HEK293 (cell line): ENCODE measurements around the gene TRMT1.

Experiments
- CTCF ChIA-PET: fragments of 350-600 bp; formaldehyde crosslinking; extraction: SDS; loops from one replicate; lab custom pipeline; 2021; ENCODE audit warnings: antibody characterized with exemption; lab: Yijun Ruan, JAX
- POLR2A ChIA-PET: fragments of 300-600 bp; formaldehyde crosslinking; extraction: SDS; loops from one replicate; lab custom pipeline; 2020; ENCODE audit warnings: antibody characterized with exemption, inconsistent platforms; lab: Yijun Ruan, JAX
- H3K27ac ChIP-seq: fragments of 200-500 bp; sonication (Bioruptor generic); 2 replicates; pipeline ENCODE4 v1.5.1; 2014; ENCODE audit warnings: low read depth, low read length, control low read depth, inconsistent platforms; ENCODE audit errors: extremely low read depth
- H3K36me3 ChIP-seq, 2 experiments: fragments of 200-500 bp in 1 of 2; sonication (Bioruptor generic) in 1 of 2; 1 replicate in 1 of 2; 2 replicates in 1 of 2; pipeline ENCODE4 v1.5.1; 2014 to 2017; ENCODE audit warnings: inconsistent platforms in 2 of 2, low read length in 2 of 2; ENCODE audit not compliant: control insufficient read depth in 2 of 2, insufficient read depth in 1 of 2
- H3K4me1 ChIP-seq: fragments of 200-500 bp; sonication (Bioruptor generic); 2 replicates; pipeline ENCODE4 v1.5.1; 2014; ENCODE audit warnings: mild to moderate bottlenecking, low read length, inconsistent platforms; ENCODE audit not compliant: control insufficient read depth, insufficient read depth
- H3K4me3 ChIP-seq: 2 replicates; pipeline ENCODE4 v1.5.1; 2011; ENCODE audit warnings: low read depth, mild to moderate bottlenecking, control low read depth, low read length, moderate library complexity
- H3K9me3 ChIP-seq: fragments of 200-500 bp; sonication (Bioruptor generic); 2 replicates; pipeline ENCODE4 v1.5.1; 2014; ENCODE audit warnings: low read depth, low read length, inconsistent platforms; ENCODE audit not compliant: control insufficient read depth, insufficient read depth
- GLI2 ChIP-seq: fragments of 450-650 bp; formaldehyde crosslinking; IDR thresholded peaks from 2 replicates; pipeline ENCODE4; 2017; ENCODE audit warnings: missing biosample characterization, missing genetic modification characterization, low read depth, borderline replicate concordance
- KLF8 ChIP-seq: fragments of 450-650 bp; formaldehyde crosslinking; IDR thresholded peaks from 2 replicates; pipeline ENCODE4 v1.5.1; 2016; ENCODE audit warnings: missing biosample characterization, missing genetic modification characterization
- SP7 ChIP-seq: fragments of 450-650 bp; formaldehyde crosslinking; IDR thresholded peaks from 2 replicates; pipeline ENCODE4 v1.5.1; 2016; ENCODE audit warnings: missing biosample characterization, missing genetic modification characterization
- ZNF133 ChIP-seq: fragments of 450-650 bp; formaldehyde crosslinking; IDR thresholded peaks from 2 replicates; pipeline ENCODE4 v1.5.1; 2016; ENCODE audit warnings: missing biosample characterization, missing genetic modification characterization
- ZNF302 ChIP-seq: fragments of 450-650 bp; formaldehyde crosslinking; IDR thresholded peaks from 2 replicates; pipeline ENCODE4 v1.5.1; 2016; ENCODE audit warnings: missing biosample characterization, missing genetic modification characterization, low read depth
- TF ChIP-seq, protein P1 (sequence below): fragments of 450-650 bp; formaldehyde crosslinking; IDR thresholded peaks from 2 replicates; pipeline ENCODE4 v1.5.1; 2016; ENCODE audit warnings: missing biosample characterization, missing genetic modification characterization
- TF ChIP-seq, protein P2 (sequence below): sonication (generic); formaldehyde crosslinking; IDR thresholded peaks from 2 replicates; pipeline ENCODE4 v1.8.1; 2022; ENCODE audit warnings: mild to moderate bottlenecking, moderate library complexity, missing genetic modification reagents

The TRMT1 gene

DNA sequence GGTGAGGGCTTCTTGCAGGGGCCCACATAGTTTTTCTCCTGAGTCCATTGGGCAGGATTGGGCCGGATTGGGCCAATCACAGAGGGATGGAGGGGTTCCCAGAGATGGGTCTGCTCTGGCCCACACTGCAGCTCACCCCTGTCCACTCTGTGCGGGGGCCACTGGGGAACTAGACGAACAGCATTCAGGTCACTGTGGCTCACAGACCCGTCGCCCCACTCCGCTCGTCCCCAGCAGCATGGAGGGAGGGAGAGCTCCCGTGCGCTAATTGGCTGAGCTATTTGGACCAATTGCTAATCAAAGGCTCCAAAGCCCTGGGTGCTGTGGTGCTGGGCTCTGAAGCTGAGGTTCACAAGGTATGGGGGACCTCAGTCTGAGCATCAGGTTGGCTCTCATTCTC, 12.8 kb upstream of the TRMT1 start (continued):
- TF ChIP-seq, protein P1, sequence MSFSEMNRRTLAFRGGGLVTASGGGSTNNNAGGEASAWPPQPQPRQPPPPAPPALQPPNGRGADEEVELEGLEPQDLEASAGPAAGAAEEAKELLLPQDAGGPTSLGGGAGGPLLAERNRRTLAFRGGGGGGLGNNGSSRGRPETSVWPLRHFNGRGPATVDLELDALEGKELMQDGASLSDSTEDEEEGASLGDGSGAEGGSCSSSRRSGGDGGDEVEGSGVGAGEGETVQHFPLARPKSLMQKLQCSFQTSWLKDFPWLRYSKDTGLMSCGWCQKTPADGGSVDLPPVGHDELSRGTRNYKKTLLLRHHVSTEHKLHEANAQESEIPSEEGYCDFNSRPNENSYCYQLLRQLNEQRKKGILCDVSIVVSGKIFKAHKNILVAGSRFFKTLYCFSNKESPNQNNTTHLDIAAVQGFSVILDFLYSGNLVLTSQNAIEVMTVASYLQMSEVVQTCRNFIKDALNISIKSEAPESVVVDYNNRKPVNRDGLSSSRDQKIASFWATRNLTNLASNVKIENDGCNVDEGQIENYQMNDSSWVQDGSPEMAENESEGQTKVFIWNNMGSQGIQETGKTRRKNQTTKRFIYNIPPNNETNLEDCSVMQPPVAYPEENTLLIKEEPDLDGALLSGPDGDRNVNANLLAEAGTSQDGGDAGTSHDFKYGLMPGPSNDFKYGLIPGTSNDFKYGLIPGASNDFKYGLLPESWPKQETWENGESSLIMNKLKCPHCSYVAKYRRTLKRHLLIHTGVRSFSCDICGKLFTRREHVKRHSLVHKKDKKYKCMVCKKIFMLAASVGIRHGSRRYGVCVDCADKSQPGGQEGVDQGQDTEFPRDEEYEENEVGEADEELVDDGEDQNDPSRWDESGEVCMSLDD (tag by site-specific recombination), result no peak
- no peak for TF ChIP-seq ZNF302

- no peak overlapping the region for H3K27ac ChIP-seq
- POLR2A ChIA-PET, result interaction anchor here (0.7 to 1.0 kb wide), 4 partner anchors 9 to 24 kb away, joined by 3 to 4 read pairs (median 3); partner anchors contain the start of gene NACC1
- CTCF ChIA-PET, result interaction anchor here (0.7 kb wide), 1 partner anchor 158 kb away, joined by 3 read pairs; no protein-coding TSS in a partner anchor
These were observed 12.0 kb upstream of the TRMT1 start for GRCh38 chr19:13128583-13128982.

DNA sequence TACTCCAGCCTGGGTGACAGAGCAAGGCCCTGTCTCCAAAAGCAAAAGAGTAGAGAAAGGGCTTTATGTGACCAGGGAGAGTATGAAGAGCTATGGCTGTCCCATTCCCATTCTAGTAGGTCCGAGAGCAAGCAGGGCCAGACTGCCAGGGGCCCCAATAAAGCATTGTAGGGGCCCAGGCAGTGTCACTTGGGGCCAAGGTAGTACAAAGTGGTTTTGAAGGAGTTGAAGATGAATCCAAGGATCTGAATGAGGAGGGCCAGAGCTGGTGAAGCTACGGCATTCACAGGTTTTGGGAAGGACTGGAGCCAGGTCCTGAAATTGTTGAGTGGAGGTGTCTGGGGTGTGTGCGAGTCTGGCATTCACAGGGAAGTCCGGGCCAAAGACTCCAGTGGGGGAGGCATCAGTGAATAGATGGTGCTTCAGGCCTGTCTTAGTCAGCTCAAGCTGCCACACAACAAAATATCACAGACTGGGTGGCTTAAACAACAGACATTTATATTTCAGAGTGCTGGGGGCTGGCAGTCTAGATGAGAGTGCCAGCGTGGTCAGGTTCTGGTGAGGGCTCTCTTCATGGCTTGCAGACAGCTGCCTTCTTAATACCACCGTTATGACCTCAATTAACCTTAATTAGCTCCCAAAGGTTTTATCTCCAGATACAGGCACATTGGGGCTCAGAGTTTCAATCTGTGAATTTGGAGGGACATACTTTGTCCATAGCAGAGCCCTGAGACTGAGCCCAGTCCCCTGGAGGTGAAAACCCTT, 11.5 kb upstream of the TRMT1 start:
- no peak overlapping the region for H3K4me3 ChIP-seq
- H3K4me1 ChIP-seq, result no peaks in the 10 kb centered on the region
- no peak for TF ChIP-seq ZNF133 (tag by site-specific recombination)
- TF ChIP-seq, protein P2, sequence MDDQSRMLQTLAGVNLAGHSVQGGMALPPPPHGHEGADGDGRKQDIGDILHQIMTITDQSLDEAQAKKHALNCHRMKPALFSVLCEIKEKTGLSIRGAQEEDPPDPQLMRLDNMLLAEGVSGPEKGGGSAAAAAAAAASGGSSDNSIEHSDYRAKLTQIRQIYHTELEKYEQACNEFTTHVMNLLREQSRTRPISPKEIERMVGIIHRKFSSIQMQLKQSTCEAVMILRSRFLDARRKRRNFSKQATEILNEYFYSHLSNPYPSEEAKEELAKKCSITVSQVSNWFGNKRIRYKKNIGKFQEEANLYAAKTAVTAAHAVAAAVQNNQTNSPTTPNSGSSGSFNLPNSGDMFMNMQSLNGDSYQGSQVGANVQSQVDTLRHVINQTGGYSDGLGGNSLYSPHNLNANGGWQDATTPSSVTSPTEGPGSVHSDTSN, result no peak
- no peaks in the 10 kb centered on the region for H3K9me3 ChIP-seq
- no peak overlapping the region for H3K27ac ChIP-seq
- H3K36me3 ChIP-seq, result peaks cover 4 to 37% of the 10 kb centered on the region in 2 experiments; a peak in 2 of 3 replicates
- CTCF ChIA-PET, result interaction anchor here (0.6 to 1.4 kb wide), 6 partner anchors 19 to 152 kb away, joined by 3 to 6 read pairs (median 4); no protein-coding TSS in a partner anchor
- POLR2A ChIA-PET, result interaction anchor here (0.7 to 0.9 kb wide), 3 partner anchors 8 to 22 kb away, joined by 3 to 7 read pairs (median 3); partner anchors contain the start of genes IER2 and STX10

More at GRCh38 chr19:13128583-13128982, 12.0 kb upstream of the TRMT1 start:
- H3K4me3 ChIP-seq, result no peak overlapping the region
- TF ChIP-seq KLF8, result no peak
- TF ChIP-seq, all 188 proteins: peak for 0
- Histone ChIP-seq H3K36me3 (peaks cover 4 to 36% of the 10 kb centered on the region in 2 experiments; a peak in 2 of 3 replicates), H3K9me3 (no peaks in the 10 kb centered on the region), H3K4me1 (no peaks in the 10 kb centered on the region)

DNA sequence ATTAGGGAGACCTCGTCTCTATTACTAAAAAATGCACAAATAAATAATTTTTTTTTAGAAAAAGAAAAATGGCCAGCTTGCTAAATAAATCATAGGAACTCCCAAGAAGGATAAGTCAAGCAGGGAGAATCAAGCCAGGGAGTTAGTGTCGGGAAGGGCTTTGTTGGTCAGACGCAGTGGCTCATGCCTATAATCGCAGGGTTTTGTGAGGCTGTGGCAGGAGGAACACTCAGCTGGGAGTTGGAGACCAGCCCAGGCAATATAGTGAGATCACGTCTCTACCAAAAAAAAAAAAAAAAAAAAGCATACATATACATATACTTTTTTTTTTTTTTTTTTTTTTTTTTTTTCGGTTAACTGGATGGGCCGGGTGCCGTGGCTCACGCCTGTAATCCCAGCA, 10.5 kb upstream of the TRMT1 start:
- Histone ChIP-seq H3K27ac (no peak overlapping the region), H3K36me3 (peaks cover 4 to 37% of the 10 kb centered on the region in 2 experiments; a peak in 2 of 3 replicates), H3K4me3 (no peak overlapping the region), H3K9me3 (no peaks in the 10 kb centered on the region), H3K4me1 (no peaks in the 10 kb centered on the region)
- TF ChIP-seq SP7 (tag by site-specific recombination) (0 out of 2 replicates have a peak, but pooled peaks have one; percentile 16), GLI2 (tag by site-specific recombination) (no peak)
- ChIA-PET POLR2A (interaction anchor here (0.6 kb wide), 1 partner anchor 72 kb away, joined by 5 read pairs; no protein-coding TSS in a partner anchor), CTCF (interaction anchor here (0.6 to 1.5 kb wide), 5 partner anchors 18 to 136 kb away, joined by 3 to 6 read pairs (median 4); no protein-coding TSS in a partner anchor)
